CD4-positive, alpha-beta T cell treated with Interleukin-15 for 4 hours (primary cell): ENCODE data around the gene MSI1.

ENCODE experiments used
- DNase-seq: peaks from one replicate; pipeline ENCODE4 v3.0.0-alpha.2; 2020; ENCODE audit warnings: low spot score

MSI1 gene

GRCh38 chr12:120368789-120369602 lies at the start of gene MSI1:
Gene MSI1, minus strand, starts transcription at chr12:120369164. Its CDS starts 73 bp downstream, at chr12:120369091.
- DNase-seq = no peak

- DNase-seq = no peak
Observed at GRCh38 chr12:120417917-120418580, 49.1 kb upstream of the MSI1 start.

GRCh38 chr12:120416490-120417216 lies 47.7 kb upstream of the MSI1 start:
- no peak for DNase-seq

GRCh38 chr12:120413901-120414695 lies 45.1 kb upstream of the MSI1 start:
- DNase-seq = no peak

GRCh38 chr12:120412421-120412820 lies 43.5 kb upstream of the MSI1 start:
- DNase-seq = no peak

GRCh38 chr12:120408771-120409170 lies 39.8 kb upstream of the MSI1 start:
- DNase-seq = no peak

- no peak for DNase-seq
Observed at GRCh38 chr12:120406553-120406952, 37.6 kb upstream of the MSI1 start.

GRCh38 chr12:120406069-120406468 lies 37.1 kb upstream of the MSI1 start:
- no peak for DNase-seq

- DNase-seq = no peak
Observed at GRCh38 chr12:120404271-120404670, 35.3 kb upstream of the MSI1 start.

GRCh38 chr12:120403869-120404268 lies 34.9 kb upstream of the MSI1 start:
- DNase-seq = no peak

- DNase-seq = no peak
Observed at GRCh38 chr12:120402217-120402616, 33.3 kb upstream of the MSI1 start.

- no peak for DNase-seq
Observed at GRCh38 chr12:120399531-120399930, 30.6 kb upstream of the MSI1 start.

- DNase-seq = no peak
Observed at GRCh38 chr12:120397824-120398540, 29.0 kb upstream of the MSI1 start.

GRCh38 chr12:120394483-120395367 lies 25.8 kb upstream of the MSI1 start:
- DNase-seq = no peak

GRCh38 chr12:120390540-120391120 lies 21.7 kb upstream of the MSI1 start:
- DNase-seq = no peak

GRCh38 chr12:120388691-120389481 lies 19.9 kb upstream of the MSI1 start:
- DNase-seq = no peak

- DNase-seq = no peak
Observed at GRCh38 chr12:120381752-120382419, 12.9 kb upstream of the MSI1 start.

- DNase-seq = no peak
Observed at GRCh38 chr12:120378036-120378435, 9.1 kb upstream of the MSI1 start.

- no peak for DNase-seq
Observed at GRCh38 chr12:120377611-120378010, 8.6 kb upstream of the MSI1 start.
